GM23338 (cell line): ENCODE measurements around the gene DYRK1A. TPM values are rescaled to one million over a fixed set of nuclear protein-coding genes. Genes with fewer than 3 reads are reported as not detected.

ENCODE experiments used
- ATAC-seq: fragments of 200-7000 bp; cut with Tn5 transposase; 3 replicates; pipeline ENCODE4 v1.9.1; 2020
- DNase-seq: peaks from one replicate; pipeline ENCODE4 v3.0.0-alpha.2; 2015; ENCODE audit warnings: low spot score
- H2AFZ ChIP-seq: fragments of 200-600 bp; sonication (generic); 2 replicates; pipeline ENCODE4 v1.8.0; 2016; ENCODE audit warnings: antibody characterized with exemption, mild to moderate bottlenecking, moderate library complexity
- H3F3A ChIP-seq: fragments of 200-600 bp; sonication (generic); replicated peaks from 2 replicates; pipeline ENCODE4 v1.8.0; 2017; ENCODE audit warnings: antibody characterized with exemption, mixed run types, low read depth
- H3K27ac ChIP-seq: fragments of 200-600 bp; sonication (generic); 2 replicates; pipeline ENCODE4 v1.6.1; 2016; ENCODE audit warnings: low read depth
- H3K27me3 ChIP-seq: fragments of 200-600 bp; sonication (generic); 2 replicates; pipeline ENCODE4 v1.8.0; 2016; ENCODE audit warnings: mild to moderate bottlenecking, mixed run types, moderate library complexity; ENCODE audit not compliant: insufficient read depth
- H3K36me3 ChIP-seq: fragments of 200-600 bp; sonication (generic); 2 replicates; pipeline ENCODE4 v1.8.0; 2016; ENCODE audit warnings: mild to moderate bottlenecking; ENCODE audit not compliant: insufficient read depth
- H3K4me1 ChIP-seq: fragments of 200-600 bp; sonication (generic); 2 replicates; pipeline ENCODE4 v1.8.0; 2016; ENCODE audit warnings: mild to moderate bottlenecking, moderate library complexity; ENCODE audit not compliant: insufficient read depth
- H3K4me2 ChIP-seq: fragments of 200-600 bp; sonication (generic); 2 replicates; pipeline ENCODE4 v1.7.1; 2017; ENCODE audit warnings: mixed run types
- H3K4me3 ChIP-seq: fragments of 200-600 bp; sonication (generic); 2 replicates; pipeline ENCODE4 v1.6.1; 2016; ENCODE audit warnings: mixed run types
- H3K79me2 ChIP-seq: fragments of 200-600 bp; sonication (generic); replicated peaks from 2 replicates; pipeline ENCODE4 v1.8.0; 2017; ENCODE audit warnings: mild to moderate bottlenecking; ENCODE audit not compliant: insufficient read depth
- H3K9me2 ChIP-seq: fragments of 200-600 bp; sonication (generic); 2 replicates; pipeline ENCODE4 v1.8.0; 2017; ENCODE audit not compliant: insufficient read depth
- H4K20me1 ChIP-seq: fragments of 200-600 bp; sonication (generic); replicated peaks from 2 replicates; pipeline ENCODE4 v1.8.0; 2017; ENCODE audit warnings: mild to moderate bottlenecking; ENCODE audit not compliant: insufficient read depth
- H3K27ac Mint-ChIP-seq: 2 replicates; pipeline ENCODE4 v1.8.0; 2020; ENCODE audit warnings: inconsistent platforms, mild to moderate bottlenecking, moderate library complexity, mixed read lengths
- H3K27me3 Mint-ChIP-seq: 3 replicates; pipeline ENCODE4 v1.8.0; 2022; ENCODE audit warnings: low read depth, mild to moderate bottlenecking, moderate library complexity, mixed read lengths, inconsistent platforms; ENCODE audit not compliant: insufficient read depth, poor library complexity
- H3K36me3 Mint-ChIP-seq: 3 replicates; pipeline ENCODE4 v1.8.0; 2021; ENCODE audit warnings: low read depth, mild to moderate bottlenecking, inconsistent platforms, moderate library complexity, mixed read lengths
- H3K4me1 Mint-ChIP-seq: 3 replicates; pipeline ENCODE4 v1.8.0; 2020; ENCODE audit warnings: mild to moderate bottlenecking, inconsistent platforms, mixed read lengths
- H3K4me3 Mint-ChIP-seq: 3 replicates; pipeline ENCODE4 v1.8.0; 2021; ENCODE audit warnings: moderate library complexity, mild to moderate bottlenecking, inconsistent platforms, mixed read lengths
- H3K9me3 Mint-ChIP-seq: 3 replicates; pipeline ENCODE4 v1.8.0; 2020; ENCODE audit warnings: moderate library complexity, mild to moderate bottlenecking, inconsistent platforms, mixed read lengths
- CREB1 ChIP-seq: fragments of 250-450 bp; sonication (Bioruptor Pico); IDR thresholded peaks from 2 replicates; pipeline ENCODE4 v1.5.0; 2020; ENCODE audit warnings: low read depth, mild to moderate bottlenecking, moderate library complexity
- CTCF ChIP-seq, 2 experiments: fragments of 200-600 bp in 1 of 2; sonication (generic) in 1 of 2; conservative IDR thresholded peaks; 2 replicates each; pipeline versions ENCODE4 v1.5.1 to v1.6.1; 2016 to 2017; ENCODE audit warnings: antibody characterized with exemption in 2 of 2, low read depth in 2 of 2, mild to moderate bottlenecking in 2 of 2, moderate library complexity in 1 of 2
- EZH2 ChIP-seq: fragments of 200-600 bp; sonication (generic); IDR thresholded peaks from one replicate; pipeline ENCODE4 v1.8.0; 2017; ENCODE audit warnings: antibody characterized with exemption, mild to moderate bottlenecking, low read depth; ENCODE audit not compliant: unreplicated experiment
- EZH2phosphoT487 ChIP-seq: fragments of 200-600 bp; sonication (generic); IDR thresholded peaks from one replicate; pipeline ENCODE4 v1.8.1; 2018; ENCODE audit warnings: antibody characterized with exemption; ENCODE audit not compliant: unreplicated experiment
- JUNB ChIP-seq: IDR thresholded peaks from one replicate; pipeline ENCODE4 v1.6.1; 2016; ENCODE audit warnings: antibody characterized with exemption; ENCODE audit not compliant: unreplicated experiment
- NANOG ChIP-seq: IDR thresholded peaks from 2 replicates; pipeline ENCODE4 v1.6.1; 2016; ENCODE audit warnings: antibody characterized with exemption, borderline replicate concordance
- POLR2AphosphoS5 ChIP-seq: IDR thresholded peaks from 2 replicates; pipeline ENCODE4 v1.6.1; 2016; ENCODE audit warnings: antibody characterized with exemption, low read depth
- STAT1 ChIP-seq: IDR thresholded peaks from one replicate; pipeline ENCODE4 v1.6.1; 2016; ENCODE audit warnings: antibody characterized with exemption; ENCODE audit not compliant: unreplicated experiment
- ZNF114 ChIP-seq: fragments of 250-450 bp; sonication (Bioruptor Pico); IDR thresholded peaks from 2 replicates; pipeline ENCODE4 v1.5.0; 2020; ENCODE audit warnings: mild to moderate bottlenecking, moderate library complexity
- ZNF331 ChIP-seq: fragments of 250-450 bp; sonication (Bioruptor Pico); IDR thresholded peaks from 2 replicates; pipeline ENCODE4 v1.5.0; 2020; ENCODE audit warnings: low read depth, mild to moderate bottlenecking, moderate library complexity
- ZNF462 ChIP-seq: fragments of 250-450 bp; sonication (Bioruptor Pico); IDR thresholded peaks from 2 replicates; pipeline ENCODE4 v1.5.0; 2020; ENCODE audit warnings: mild to moderate bottlenecking, moderate library complexity
- polyA plus RNA-seq: library from polyadenylated mRNA; unstranded; fragments of >200 nt; fragmentation: Nextera tagmentation; extraction: Ambion mirVana; gene quantifications from 2 replicates; pipeline ENCODE4 v1.2.1, GENCODE V29; 2016
- total RNA-seq: library from RNA; depleted of rRNA; stranded (reverse); fragments of >200 nt; shearing (Covaris generic); gene quantifications from 2 replicates; pipeline ENCODE4 v1.2.3, GENCODE V29; 2014
- TF ChIP-seq, protein P1 (sequence below): IDR thresholded peaks from one replicate; pipeline ENCODE4 v1.6.1; 2018; ENCODE audit warnings: antibody characterized with exemption; ENCODE audit not compliant: unreplicated experiment
- TF ChIP-seq, protein P2 (sequence below): IDR thresholded peaks from 2 replicates; pipeline ENCODE4 v1.6.1; 2016; ENCODE audit warnings: antibody characterized with exemption

The DYRK1A gene
- total and polyA plus RNA-seq, 2 experiments from 2014 or later = 10.3 to 84.7 TPM

DNA sequence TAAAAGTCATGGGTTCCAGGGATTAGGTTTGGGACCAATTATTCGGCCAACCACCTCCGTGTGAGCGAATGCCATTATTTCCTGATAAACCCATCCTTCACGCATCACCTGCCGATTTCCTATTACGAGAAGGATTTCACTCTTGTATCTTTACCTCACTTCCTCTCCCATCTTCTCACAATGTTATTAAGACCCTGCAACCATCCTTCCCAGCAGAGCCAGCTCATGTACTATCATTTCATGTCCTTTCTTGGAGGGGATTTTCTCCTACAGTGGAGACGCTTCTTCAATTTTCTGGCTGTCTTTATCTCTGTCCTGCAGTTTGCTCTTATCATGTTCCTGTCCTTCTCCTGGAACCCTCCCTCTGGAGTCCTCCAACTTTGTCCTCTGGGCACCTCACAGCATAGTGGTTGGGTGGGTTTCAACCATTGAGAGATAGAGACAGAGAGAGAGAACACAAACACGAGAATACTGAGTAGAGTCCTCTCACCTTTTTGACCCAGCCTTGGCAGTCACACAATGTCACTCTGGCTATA, 192.2 kb downstream of the DYRK1A start:
- ATAC-seq = no peak
- TF ChIP-seq ZNF114 (CRISPR knock-in tag) = no peak
- no peak for TF ChIP-seq ZNF331
- TF ChIP-seq CTCF (conservative IDR thresholded peaks at IDR 0.05; ENCODE audit: low read depth in 2 of 2) = no peak
- TF ChIP-seq, protein P1, sequence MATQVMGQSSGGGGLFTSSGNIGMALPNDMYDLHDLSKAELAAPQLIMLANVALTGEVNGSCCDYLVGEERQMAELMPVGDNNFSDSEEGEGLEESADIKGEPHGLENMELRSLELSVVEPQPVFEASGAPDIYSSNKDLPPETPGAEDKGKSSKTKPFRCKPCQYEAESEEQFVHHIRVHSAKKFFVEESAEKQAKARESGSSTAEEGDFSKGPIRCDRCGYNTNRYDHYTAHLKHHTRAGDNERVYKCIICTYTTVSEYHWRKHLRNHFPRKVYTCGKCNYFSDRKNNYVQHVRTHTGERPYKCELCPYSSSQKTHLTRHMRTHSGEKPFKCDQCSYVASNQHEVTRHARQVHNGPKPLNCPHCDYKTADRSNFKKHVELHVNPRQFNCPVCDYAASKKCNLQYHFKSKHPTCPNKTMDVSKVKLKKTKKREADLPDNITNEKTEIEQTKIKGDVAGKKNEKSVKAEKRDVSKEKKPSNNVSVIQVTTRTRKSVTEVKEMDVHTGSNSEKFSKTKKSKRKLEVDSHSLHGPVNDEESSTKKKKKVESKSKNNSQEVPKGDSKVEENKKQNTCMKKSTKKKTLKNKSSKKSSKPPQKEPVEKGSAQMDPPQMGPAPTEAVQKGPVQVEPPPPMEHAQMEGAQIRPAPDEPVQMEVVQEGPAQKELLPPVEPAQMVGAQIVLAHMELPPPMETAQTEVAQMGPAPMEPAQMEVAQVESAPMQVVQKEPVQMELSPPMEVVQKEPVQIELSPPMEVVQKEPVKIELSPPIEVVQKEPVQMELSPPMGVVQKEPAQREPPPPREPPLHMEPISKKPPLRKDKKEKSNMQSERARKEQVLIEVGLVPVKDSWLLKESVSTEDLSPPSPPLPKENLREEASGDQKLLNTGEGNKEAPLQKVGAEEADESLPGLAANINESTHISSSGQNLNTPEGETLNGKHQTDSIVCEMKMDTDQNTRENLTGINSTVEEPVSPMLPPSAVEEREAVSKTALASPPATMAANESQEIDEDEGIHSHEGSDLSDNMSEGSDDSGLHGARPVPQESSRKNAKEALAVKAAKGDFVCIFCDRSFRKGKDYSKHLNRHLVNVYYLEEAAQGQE = no peak
- no peak for TF ChIP-seq JUNB
- no peak for TF ChIP-seq EZH2
- no peak for TF ChIP-seq EZH2phosphoT487
- TF ChIP-seq CREB1 = no peak
- TF ChIP-seq NANOG = no peak
- no peak for TF ChIP-seq STAT1
- no peak for TF ChIP-seq POLR2AphosphoS5
- TF ChIP-seq ZNF462 (CRISPR knock-in tag) = no peak
- TF ChIP-seq, protein P2, sequence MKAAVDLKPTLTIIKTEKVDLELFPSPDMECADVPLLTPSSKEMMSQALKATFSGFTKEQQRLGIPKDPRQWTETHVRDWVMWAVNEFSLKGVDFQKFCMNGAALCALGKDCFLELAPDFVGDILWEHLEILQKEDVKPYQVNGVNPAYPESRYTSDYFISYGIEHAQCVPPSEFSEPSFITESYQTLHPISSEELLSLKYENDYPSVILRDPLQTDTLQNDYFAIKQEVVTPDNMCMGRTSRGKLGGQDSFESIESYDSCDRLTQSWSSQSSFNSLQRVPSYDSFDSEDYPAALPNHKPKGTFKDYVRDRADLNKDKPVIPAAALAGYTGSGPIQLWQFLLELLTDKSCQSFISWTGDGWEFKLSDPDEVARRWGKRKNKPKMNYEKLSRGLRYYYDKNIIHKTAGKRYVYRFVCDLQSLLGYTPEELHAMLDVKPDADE = no peak
- no peak overlapping the region for H3K4me2 ChIP-seq
- H4K20me1 ChIP-seq = no peaks in the 10 kb centered on the region
- H3K27ac Mint-ChIP-seq = no peak overlapping the region
- no peak for DNase-seq
- H3K27me3 ChIP-seq = peaks cover 8% of the 10 kb centered on the region
- H3F3A ChIP-seq = 0 out of 2 replicates have a peak, but pooled peaks cover 6% of the 10 kb centered on the region
- H3K9me2 ChIP-seq = peaks cover 18% of the 10 kb centered on the region
- H3K9me3 Mint-ChIP-seq = peaks cover 11% of the 10 kb centered on the region; the same call in 2 of the 3 replicates
- H3K79me2 ChIP-seq = no peaks in the 10 kb centered on the region; the same call in 1 of the 2 replicates
- H3K36me3 Mint-ChIP-seq = 0 out of 3 replicates have a peak, but pooled peaks cover 3% of the 10 kb centered on the region
- peaks cover 3% of the 10 kb centered on the region for H3K27me3 Mint-ChIP-seq
- H3K4me1 Mint-ChIP-seq = no peaks in the 10 kb centered on the region
- no peak overlapping the region for H3K4me3 ChIP-seq
- H2AFZ ChIP-seq = no peak overlapping the region
- H3K4me1 ChIP-seq = no peaks in the 10 kb centered on the region; the same call in 1 of the 2 replicates
- no peak overlapping the region for H3K27ac ChIP-seq
- no peak overlapping the region for H3K4me3 Mint-ChIP-seq
- no peaks in the 10 kb centered on the region; the same call in 1 of the 2 replicates for H3K36me3 ChIP-seq
